GM12878 (cell line): ENCODE data around the gene ADAP1. TPM values are rescaled to one million over a fixed set of nuclear protein-coding genes. Genes with fewer than 3 reads are reported as not detected.
"Not testable (repeated sequence)": the region's sequence is repeated elsewhere in the genome, so short reads cannot be mapped to it uniquely, and the experiment has no call there.

Source experiments
- ATAC-seq: fragments of 200-7000 bp; cut with Tn5 transposase; 3 replicates; pipeline ENCODE4 v1.9.1; 2020; ENCODE audit warnings: mild to moderate bottlenecking, moderate library complexity
- BruUV-seq: library from RNA; stranded (reverse); fragments of 400-500 nt; replicated peaks from 2 replicates; lab custom pipeline; 2021; lab: Mats Ljungman, UMichigan
- CTCF ChIA-PET: fragments of 300-600 bp; sonication (Branson Sonifier 250); formaldehyde crosslinking; extraction: SDS; loops from one replicate; lab custom pipeline; 2021; ENCODE audit warnings: inconsistent platforms; lab: Yijun Ruan, JAX
- POLR2A ChIA-PET: fragments of 350-600 bp; formaldehyde crosslinking; extraction: SDS; loops from one replicate; lab custom pipeline; 2021; ENCODE audit warnings: inconsistent platforms; lab: Charles Lee
- RAD21 ChIA-PET: fragments of 300-600 bp; sonication (Branson Sonifier 250); formaldehyde crosslinking; loops from one replicate; lab custom pipeline; 2023; ENCODE audit warnings: antibody characterized with exemption; ENCODE audit not compliant: unreplicated experiment; lab: Charles Lee
- SMC1A ChIA-PET: fragments of 300-600 bp; sonication (Branson Sonifier 250); formaldehyde crosslinking; loops from one replicate; lab custom pipeline; 2023; ENCODE audit not compliant: unreplicated experiment, uncharacterized antibody; lab: Charles Lee
- DNase-seq: peaks from one replicate; pipeline ENCODE4 v3.0.0-alpha.2; 2011; ENCODE audit warnings: low read depth, low spot score
- FAIRE-seq: peaks from 3 replicates; lab custom pipeline; 2011; peaks lifted over from hg19 to GRCh38; lab: Jason Lieb, UNC
- H2AFZ ChIP-seq: 2 replicates; pipeline ENCODE4 v1.6.0; 2011; ENCODE audit warnings: low read depth, low read length, control low read depth; ENCODE audit not compliant: control insufficient read depth
- H3K27ac ChIP-seq: 2 replicates; pipeline ENCODE4 v1.5.1; 2011; ENCODE audit warnings: control low read depth; ENCODE audit not compliant: control insufficient read depth, insufficient read depth
- H3K27me3 ChIP-seq, 2 experiments: replicated peaks in 1 of 2; 2 replicates each; pipeline versions ENCODE4 v1.6.0 to v1.6.1; 2011; ENCODE audit warnings: low read length in 1 of 2; ENCODE audit not compliant: control insufficient read depth in 2 of 2, insufficient read depth in 2 of 2
- H3K36me3 ChIP-seq, 2 experiments: 2 replicates each; pipeline ENCODE4 v1.5.1; 2011; ENCODE audit warnings: low read length in 1 of 2; ENCODE audit not compliant: control insufficient read depth in 2 of 2, insufficient read depth in 2 of 2
- H3K4me1 ChIP-seq: 2 replicates; pipeline ENCODE4 v1.6.1; 2011; ENCODE audit warnings: mild to moderate bottlenecking, low read length, moderate library complexity, mixed read lengths; ENCODE audit not compliant: control insufficient read depth, insufficient read depth
- H3K4me2 ChIP-seq: 2 replicates; pipeline ENCODE4 v1.6.0; 2011; ENCODE audit warnings: control low read depth; ENCODE audit not compliant: control insufficient read depth, insufficient read depth
- H3K4me3 ChIP-seq: fragments of 200-600 bp; sonication (generic); 2 replicates; pipeline ENCODE4 v1.5.1; 2016
- H3K79me2 ChIP-seq: 2 replicates; pipeline ENCODE4 v1.6.0; 2011; ENCODE audit warnings: low read length; ENCODE audit not compliant: control insufficient read depth, insufficient read depth
- H3K9ac ChIP-seq: 2 replicates; pipeline ENCODE4 v1.8.0; 2011; ENCODE audit warnings: low read length, control low read depth, mixed read lengths; ENCODE audit not compliant: control insufficient read depth, insufficient read depth
- H3K9me3 ChIP-seq: replicated peaks from 3 replicates; pipeline ENCODE4 v1.5.1; 2011; ENCODE audit warnings: mild to moderate bottlenecking, low read length; ENCODE audit not compliant: control insufficient read depth, insufficient read depth
- H4K20me1 ChIP-seq: 2 replicates; pipeline ENCODE4 v1.6.0; 2011; ENCODE audit not compliant: control insufficient read depth, insufficient read depth
- ATF7 ChIP-seq: fragments of 450-650 bp; IDR thresholded peaks from 2 replicates; pipeline ENCODE4 v1.6.1; 2016; ENCODE audit warnings: low read depth, mild to moderate bottlenecking
- CHD2 ChIP-seq: IDR thresholded peaks from 2 replicates; pipeline ENCODE4 v1.6.1; 2011; ENCODE audit warnings: low read depth, low read length, improper control_type of control experiment, borderline replicate concordance
- FOXK2 ChIP-seq: fragments of 450-650 bp; IDR thresholded peaks from 2 replicates; pipeline ENCODE4 v1.6.1; 2017; ENCODE audit warnings: mild to moderate bottlenecking, moderate library complexity
- YY1 ChIP-seq: IDR thresholded peaks from 2 replicates; pipeline ENCODE4 v1.6.1; 2011; ENCODE audit warnings: low read depth, mild to moderate bottlenecking, low read length
- WGBS: methylation state at CpG from one replicate; pipeline ENCODE4 v1.1.6; 2016; ENCODE audit warnings: low lambda C conversion rate; ENCODE audit not compliant: insufficient replicate concordance, insufficient coverage; ENCODE audit errors: missing lambda C conversion rate; 5-methylcytosine and 5-hydroxymethylcytosine counted together
- in situ Hi-C: fragments of 300-500 bp; cut with MboI; formaldehyde crosslinking; loops from 9 replicates; pipeline ENCODE4 v1.14.3; 2018; ENCODE audit warnings: mixed read lengths
- intact Hi-C: fragments of 100-400 bp; cut with micrococcal nuclease; formaldehyde crosslinking; loops from one replicate; pipeline ENCODE4 v1.14.2; 2022; ENCODE audit not compliant: unreplicated experiment
- polyA plus RNA-seq, 11 experiments: library from polyadenylated mRNA; depleted of rRNA in 4 of 11; unstranded in 6 of 11; stranded (reverse) in 5 of 11; fragments of >200 nt; fragmentation: Nextera tagmentation in 4 of 11; fragmentation: Illumina TruSeq in 1 of 11; extraction: Ambion mirVana in 4 of 11; extraction: Trizol in 1 of 11; gene quantifications; 1 replicate in 1 of 11; 2 replicates in 10 of 11; pipeline versions ENCODE4 v1.2.1 to v1.2.3, GENCODE V29; 2011 to 2016; ENCODE audit warnings: inconsistent platforms in 2 of 11, missing spikeins in 2 of 11, low read depth in 1 of 11
- total RNA-seq, 4 experiments: library from RNA; depleted of rRNA in 3 of 4; stranded (reverse); fragments of >200 nt in 3 of 4; fragmentation: Illumina TruSeq in 1 of 4; extraction: Trizol in 1 of 4; gene quantifications; 2 replicates each; pipeline versions ENCODE4 v1.2.1 to v1.2.3, GENCODE V29; 2013 to 2021
- TF ChIP-seq, protein P1 (sequence below), 3 experiments: IDR thresholded peaks in 2 of 3; conservative IDR thresholded peaks in 1 of 3; 2 replicates each; pipeline ENCODE4 v1.5.1; 2011; ENCODE audit warnings: low read depth in 3 of 3, low read length in 3 of 3, mild to moderate bottlenecking in 3 of 3, control low read depth in 2 of 3, moderate library complexity in 2 of 3, inconsistent platforms in 1 of 3, mixed read lengths in 1 of 3; ENCODE audit not compliant: control insufficient read depth in 2 of 3, insufficient read depth in 1 of 3; ENCODE audit errors: extremely low read depth in 1 of 3

Gene ADAP1
- total and polyA plus RNA-seq, 10 of the 15 experiments (the other 5 are each of a cell fraction or from before 2014, with no cell fraction given): 0.22 to 44.2 (median 22.0) TPM; not detected in 1

DNA sequence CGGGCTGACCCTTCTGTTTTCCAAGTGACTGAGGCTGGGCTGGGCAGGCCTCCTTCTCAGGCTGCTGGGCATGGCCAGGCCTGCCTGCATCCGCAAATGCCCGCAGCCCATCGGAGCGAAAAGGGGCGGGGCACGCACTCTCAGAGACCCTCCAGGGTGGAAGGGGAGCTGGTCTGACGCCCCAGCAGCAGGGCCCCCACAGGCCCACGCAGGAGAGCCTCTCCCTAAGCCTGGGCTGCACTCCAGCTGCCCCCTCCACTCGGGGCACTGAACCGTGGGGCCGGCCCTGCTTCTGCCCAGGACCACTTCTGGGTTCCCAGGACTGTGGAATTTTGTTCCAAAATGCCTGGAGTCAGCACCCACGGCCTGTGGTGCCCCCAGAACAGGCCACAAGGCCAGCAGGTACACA lies 9.3 kb downstream of the ADAP1 start (continued):
- TF ChIP-seq, protein P1, sequence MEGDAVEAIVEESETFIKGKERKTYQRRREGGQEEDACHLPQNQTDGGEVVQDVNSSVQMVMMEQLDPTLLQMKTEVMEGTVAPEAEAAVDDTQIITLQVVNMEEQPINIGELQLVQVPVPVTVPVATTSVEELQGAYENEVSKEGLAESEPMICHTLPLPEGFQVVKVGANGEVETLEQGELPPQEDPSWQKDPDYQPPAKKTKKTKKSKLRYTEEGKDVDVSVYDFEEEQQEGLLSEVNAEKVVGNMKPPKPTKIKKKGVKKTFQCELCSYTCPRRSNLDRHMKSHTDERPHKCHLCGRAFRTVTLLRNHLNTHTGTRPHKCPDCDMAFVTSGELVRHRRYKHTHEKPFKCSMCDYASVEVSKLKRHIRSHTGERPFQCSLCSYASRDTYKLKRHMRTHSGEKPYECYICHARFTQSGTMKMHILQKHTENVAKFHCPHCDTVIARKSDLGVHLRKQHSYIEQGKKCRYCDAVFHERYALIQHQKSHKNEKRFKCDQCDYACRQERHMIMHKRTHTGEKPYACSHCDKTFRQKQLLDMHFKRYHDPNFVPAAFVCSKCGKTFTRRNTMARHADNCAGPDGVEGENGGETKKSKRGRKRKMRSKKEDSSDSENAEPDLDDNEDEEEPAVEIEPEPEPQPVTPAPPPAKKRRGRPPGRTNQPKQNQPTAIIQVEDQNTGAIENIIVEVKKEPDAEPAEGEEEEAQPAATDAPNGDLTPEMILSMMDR (IDR thresholded peaks at IDR 0.05 in 2 of 3, conservative IDR thresholded peaks at IDR 0.05 in 1 of 3; ENCODE audit: control insufficient read depth in 2 of 3, extremely low read depth in 1 of 3, insufficient read depth in 1 of 3, low read depth in 3 of 3, low read length in 3 of 3): no peak
- TF ChIP-seq CHD2 (no peak), ATF7 (no peak)

DNA sequence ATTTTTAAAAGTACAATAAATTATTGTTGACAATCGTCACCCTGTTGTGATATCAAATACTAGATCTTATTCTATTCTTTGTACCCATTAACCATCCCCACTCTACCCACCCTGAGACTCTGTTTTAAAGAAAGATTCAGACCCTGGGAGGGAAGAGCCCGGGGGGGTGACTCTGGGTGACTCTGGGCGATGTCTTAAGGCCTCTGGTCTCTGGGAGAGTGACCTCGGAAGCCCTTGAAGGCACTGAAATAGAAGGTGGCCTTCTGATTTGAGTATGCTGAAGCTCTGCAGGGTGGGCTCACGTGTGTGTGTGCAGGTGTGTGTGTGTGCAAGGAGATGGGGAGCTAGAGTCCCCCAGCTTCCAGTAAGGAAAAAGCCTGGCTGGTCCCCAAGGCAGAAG lies 9.7 kb downstream of the ADAP1 start:
- H3K79me2 ChIP-seq: peaks cover 18% of the 10 kb centered on the region
- H3K4me1 ChIP-seq: peaks cover 8% of the 10 kb centered on the region
- FAIRE-seq (no peak), DNase-seq (no peak), ATAC-seq (no peak)
- H3K9me3 ChIP-seq: peaks cover 15% of the 10 kb centered on the region
- WGBS: 47% methylated on average over 5 of the region's 5 CpGs
- RAD21 ChIA-PET: no interaction called here
- H3K4me3 ChIP-seq: no peak overlapping the region
- no peak overlapping the region for H3K27ac ChIP-seq
- H3K4me2 ChIP-seq: no peak overlapping the region
- no peak overlapping the region for H2AFZ ChIP-seq
- SMC1A ChIA-PET: no interaction called here
- H3K36me3 ChIP-seq: no peaks in the 10 kb centered on the region; a peak in 1 of 4 replicates
- CTCF ChIA-PET: no interaction called here
- TF ChIP-seq YY1 (no peak), FOXK2 (no peak)
- intact Hi-C loops (no loop called here), in situ Hi-C loops (no loop called here)
- no TSS peak for BruUV-seq
- H3K9ac ChIP-seq: no peak overlapping the region
- POLR2A ChIA-PET: no interaction called here
- H3K27me3 ChIP-seq: no peaks in the 10 kb centered on the region
- no peaks in the 10 kb centered on the region for H4K20me1 ChIP-seq

DNA sequence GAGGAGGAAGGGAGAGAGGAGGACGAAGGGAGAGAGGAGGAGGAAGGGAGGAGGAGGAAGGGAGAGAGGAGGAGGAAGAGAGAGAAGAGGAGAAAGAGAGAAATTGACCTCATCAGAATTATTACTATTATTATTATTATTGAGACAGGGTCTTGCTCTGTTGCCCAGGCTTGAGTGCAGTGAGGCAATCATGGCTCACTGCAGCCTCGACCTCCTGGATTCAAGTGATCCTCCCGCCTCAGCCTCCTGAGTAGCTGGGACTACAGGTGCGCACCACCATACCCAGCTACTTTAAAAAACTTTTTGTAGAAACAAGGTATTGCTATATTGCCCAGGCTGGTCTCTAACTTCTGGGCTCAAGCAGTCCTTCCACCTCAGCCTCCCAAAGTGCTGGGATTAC lies 10.7 kb downstream of the ADAP1 start:
- H3K4me2 ChIP-seq, ATAC-seq, in situ Hi-C loops, H3K27me3 ChIP-seq, H3K4me1 ChIP-seq, H2AFZ ChIP-seq, FAIRE-seq, BruUV-seq, H3K27ac ChIP-seq, POLR2A ChIA-PET, DNase-seq, H3K9ac ChIP-seq, H3K79me2 ChIP-seq, CTCF ChIA-PET, intact Hi-C loops, H3K4me3 ChIP-seq, H3K36me3 ChIP-seq, SMC1A ChIA-PET, H4K20me1 ChIP-seq, RAD21 ChIA-PET: not testable (repeated sequence)
- H3K9me3 ChIP-seq: peaks cover 15% of the 10 kb centered on the region
- WGBS: 76% methylated on average over 4 of the region's 4 CpGs
